Measurements from ENCODE around the gene CFAP61.

GRCh38 chr20:20312562-20312961 is 260.2 kb downstream of the CFAP61 start:
- TF ChIP-seq CTCF (conservative IDR thresholded peaks at IDR 0.05) (no peak), ZFX (IDR thresholded peaks at IDR 0.05) (no peak)

Measured in C4-2B (cell line).